Stimulated activated CD8-positive, alpha-beta memory T cell treated with anti-CD3 and anti-CD28 coated beads, Interleukin-2, amount 100 ng/mL, for 1 hour (primary cell): Measurements from ENCODE around the gene ITGA11.

Experiments used
- DNase-seq, 2 donors: peaks; one replicate each; pipeline ENCODE4 v3.0.0-alpha.2; 2020; ENCODE audit warnings: low read depth in 2 of 2

Gene ITGA11

DNA sequence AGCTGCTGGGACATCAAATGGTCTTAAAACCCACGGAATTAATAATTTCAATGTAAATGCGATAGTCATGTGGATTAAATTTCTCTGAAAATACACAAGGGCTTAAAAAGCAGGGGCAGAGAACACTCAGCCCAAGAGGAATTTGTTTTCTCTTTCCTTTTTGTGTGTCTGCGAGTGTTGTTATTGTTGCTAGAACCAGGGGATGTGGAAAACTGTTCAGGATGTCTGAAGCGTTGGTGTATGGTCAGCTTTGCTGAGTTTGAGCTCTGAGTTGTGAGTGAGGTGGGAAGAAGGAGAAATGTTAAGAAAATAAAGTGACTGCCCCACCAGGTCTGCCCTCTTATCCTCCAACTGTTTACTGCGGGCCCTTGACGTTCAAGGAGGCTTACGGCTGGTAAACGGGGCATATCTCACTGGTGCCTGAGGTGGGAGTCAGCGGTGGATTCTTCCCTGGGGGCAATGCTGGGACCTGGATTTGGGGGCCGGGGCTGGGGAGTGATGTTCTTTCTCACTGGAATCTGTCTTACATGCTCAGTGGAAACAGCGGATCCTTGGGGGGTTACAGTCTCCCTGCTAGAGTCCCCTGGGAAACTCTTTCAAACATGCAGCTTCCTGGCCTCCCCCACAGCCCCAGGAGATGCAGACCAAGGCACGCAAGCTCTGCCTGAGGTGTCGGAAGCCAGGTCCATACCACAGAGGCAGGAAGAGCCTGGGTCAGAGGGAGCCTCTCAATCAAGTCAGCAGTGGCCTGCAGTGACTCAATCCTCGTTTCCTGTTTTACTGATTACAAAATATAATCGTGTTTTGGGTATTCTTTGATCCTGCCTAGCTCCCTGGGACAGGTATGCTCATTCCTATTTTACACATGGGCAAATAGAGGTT lies 41.8 kb downstream of the ITGA11 start:
- DNase-seq, result no peak

DNA sequence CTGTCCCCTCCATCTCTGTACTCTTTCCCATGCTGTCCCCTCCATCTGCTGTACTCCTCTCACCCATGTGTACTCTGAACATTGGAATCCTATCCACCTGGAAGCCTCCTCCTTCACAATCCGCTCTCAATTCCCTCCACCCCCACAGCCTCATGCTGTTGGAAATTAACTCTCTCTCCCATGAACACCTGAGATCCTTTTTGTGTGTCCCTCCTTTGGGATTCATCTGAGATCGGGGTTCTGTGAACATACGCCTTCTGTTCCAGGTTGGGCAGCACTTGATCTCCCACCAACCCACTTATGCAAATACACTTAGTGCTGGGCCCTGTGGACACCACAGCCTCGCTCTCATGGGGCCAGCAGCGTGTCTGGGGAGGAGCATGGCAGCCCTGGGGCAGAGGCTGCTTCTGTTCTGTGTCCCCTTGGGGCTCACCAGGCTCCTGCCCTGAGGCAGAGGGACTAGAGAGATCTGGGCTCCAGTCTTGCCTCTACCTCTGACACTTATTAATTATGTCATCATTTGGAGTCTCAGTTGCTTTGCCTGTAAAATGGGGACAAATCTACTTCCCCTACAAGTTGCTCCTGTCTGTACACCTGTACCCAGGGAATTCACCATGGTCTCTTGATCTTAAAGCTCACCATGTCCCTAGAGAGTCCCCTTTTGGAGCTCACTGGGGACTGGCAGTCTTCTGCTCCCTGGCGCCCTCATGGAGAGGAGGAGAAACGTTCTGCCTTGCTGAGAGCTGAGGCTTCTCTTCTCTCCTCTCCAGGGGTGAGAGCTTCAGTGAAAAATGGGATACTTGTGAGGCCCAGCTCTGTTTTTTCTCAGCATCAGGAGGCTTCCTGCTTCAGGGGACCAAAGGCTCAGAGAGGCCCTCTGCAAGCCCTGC lies 42.7 kb downstream of the ITGA11 start:
- DNase-seq, result no peak

GRCh38 chr15:68387381-68388143 lies 44.4 kb downstream of the ITGA11 start:
- DNase-seq, result no peak

GRCh38 chr15:68386587-68387288 lies 45.2 kb downstream of the ITGA11 start:
- no peak for DNase-seq

DNA sequence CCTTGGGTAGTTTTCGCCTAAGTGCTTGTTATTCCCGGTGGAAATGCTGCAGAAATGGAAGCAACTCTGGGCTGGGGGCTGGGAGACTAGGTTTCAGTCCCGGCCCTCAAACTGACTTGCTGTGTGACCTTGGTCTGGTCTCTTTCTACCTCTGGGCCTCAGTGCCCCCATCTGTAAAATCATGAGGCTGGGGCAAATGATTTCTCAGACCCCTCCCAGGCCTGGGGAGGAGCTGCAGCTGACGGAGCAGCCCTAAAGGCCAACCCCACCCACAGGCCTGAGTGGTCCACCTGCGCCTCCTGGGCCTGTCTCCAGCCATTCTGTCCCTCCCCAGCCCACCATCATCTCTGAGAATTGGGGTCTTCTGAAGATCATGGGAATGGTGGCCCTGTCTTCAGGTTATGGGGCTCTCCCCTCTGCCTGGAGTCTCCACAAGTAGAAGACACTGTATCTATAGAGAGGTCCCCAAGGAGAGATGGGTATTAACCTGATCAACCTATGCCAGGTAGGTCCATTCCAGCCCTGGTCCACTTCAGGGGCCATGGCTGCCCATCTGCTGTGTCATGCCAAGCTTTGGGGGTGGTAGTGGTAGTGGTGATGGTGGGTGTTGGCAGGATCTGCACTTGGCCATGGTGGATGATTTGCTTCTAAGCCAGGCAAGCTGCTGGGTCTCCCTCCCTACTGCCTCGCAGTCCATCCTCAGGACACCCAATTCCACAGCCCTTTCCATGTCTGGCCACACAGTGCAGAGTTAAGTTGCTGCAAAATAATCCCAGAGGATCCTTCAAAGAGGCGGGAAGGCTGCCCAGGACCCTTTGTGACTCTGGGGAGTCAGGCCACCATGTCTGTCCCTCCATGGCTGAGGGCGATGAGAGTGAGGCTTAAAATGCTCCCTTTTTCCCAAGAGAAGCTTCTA lies 46.0 kb downstream of the ITGA11 start:
- no peak for DNase-seq

GRCh38 chr15:68385240-68385561 lies 46.8 kb downstream of the ITGA11 start:
- no peak for DNase-seq

- DNase-seq, result no peak
Measured at GRCh38 chr15:68384451-68385239, 47.3 kb downstream of the ITGA11 start.

DNA sequence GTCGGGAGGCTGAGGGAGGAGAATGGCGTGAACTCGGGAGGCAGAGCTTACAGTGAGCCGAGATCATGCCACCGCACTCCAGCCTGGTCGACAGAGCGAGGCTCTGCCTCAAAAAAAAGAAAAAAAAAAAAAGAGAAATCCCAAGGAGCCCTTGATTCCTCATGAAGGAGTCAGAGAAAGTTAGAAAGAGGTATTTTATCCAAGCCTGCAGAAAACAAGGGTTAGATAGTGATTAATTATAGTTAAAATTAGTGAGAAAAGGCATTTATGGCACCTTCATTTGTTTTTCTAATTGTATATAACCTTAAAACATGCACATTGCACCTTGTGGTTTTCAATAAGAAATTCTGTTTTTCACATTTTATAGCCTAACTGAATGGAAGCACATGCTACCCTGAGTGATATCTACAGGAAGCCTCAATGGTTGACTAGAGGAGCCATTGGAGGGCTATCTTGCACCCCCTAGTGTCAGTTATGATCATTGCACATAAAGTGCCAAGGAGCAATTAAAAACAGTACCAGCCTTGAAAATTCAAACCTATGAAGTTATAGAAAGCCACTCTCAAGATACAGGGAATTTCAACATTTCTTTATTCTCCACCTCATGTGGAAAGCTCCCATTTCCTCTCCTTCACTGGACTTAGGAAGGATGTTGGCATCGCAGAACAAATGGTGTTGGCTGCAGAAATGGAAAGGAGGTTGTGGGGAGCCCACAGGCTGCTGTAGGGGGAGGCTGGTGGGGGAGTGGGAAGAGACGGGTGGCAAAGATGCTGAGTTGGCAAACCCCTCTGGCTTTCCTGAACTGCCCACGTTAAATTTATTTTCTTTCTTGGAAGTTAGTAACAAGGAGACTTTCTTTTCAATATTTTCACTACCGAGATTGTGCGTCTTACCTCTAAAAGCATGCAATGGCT lies 48.5 kb downstream of the ITGA11 start:
- no peak for DNase-seq

- no peak for DNase-seq
Measured at GRCh38 chr15:68382286-68383007, 49.5 kb downstream of the ITGA11 start.

- DNase-seq, result no peak
Measured at GRCh38 chr15:68380456-68380855, 51.5 kb downstream of the ITGA11 start.

DNA sequence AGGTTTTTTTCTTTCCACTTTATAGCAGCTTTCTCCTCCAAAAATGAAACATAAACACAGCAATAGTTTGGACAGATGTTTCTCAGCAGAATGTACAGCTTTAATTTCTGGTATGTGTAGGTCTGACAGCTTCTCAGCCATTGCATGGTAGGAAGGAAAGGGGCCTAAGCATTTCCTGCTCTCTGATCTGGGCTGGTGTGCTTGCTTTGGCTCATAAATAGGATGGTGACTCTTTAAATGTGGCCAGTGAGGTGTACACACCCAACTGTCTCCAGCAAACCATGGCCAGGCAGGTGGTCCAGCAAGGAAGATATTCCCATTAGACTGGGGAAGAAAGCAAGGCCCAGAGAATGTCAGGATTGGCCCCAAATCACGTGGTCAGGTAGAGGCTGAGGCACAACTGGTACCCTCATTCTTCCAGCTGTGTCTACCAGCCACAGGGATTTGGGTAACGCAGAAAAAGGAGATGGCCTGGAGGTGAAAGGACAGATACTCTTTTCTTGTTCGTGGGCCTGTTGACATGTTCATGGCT lies 52.1 kb downstream of the ITGA11 start:
- no peak for DNase-seq

- DNase-seq, result no peak
Measured at GRCh38 chr15:68379058-68379758, 52.8 kb downstream of the ITGA11 start.

- DNase-seq, result no peak
Measured at GRCh38 chr15:68378595-68378994, 53.4 kb downstream of the ITGA11 start.

DNA sequence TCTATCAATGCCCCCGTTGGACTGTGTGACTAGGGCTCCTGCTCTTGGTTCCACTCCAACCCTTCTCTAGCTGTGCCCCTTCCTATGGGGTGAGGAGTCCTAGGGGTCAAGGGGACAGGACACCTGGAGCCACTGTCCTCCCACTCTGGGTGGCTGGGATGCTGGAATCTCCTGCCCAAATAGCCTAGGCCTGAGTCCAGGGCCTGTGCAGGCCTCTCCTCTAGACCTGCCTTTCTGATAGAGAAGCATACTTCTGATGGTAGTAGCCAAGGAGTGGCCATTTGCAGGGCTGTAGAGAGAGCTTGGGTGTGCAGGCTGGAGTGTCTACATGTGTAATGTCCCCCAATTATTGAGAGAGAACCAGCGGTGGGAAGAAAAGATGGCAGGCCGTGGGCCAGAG lies 54.2 kb downstream of the ITGA11 start:
- no peak for DNase-seq

DNA sequence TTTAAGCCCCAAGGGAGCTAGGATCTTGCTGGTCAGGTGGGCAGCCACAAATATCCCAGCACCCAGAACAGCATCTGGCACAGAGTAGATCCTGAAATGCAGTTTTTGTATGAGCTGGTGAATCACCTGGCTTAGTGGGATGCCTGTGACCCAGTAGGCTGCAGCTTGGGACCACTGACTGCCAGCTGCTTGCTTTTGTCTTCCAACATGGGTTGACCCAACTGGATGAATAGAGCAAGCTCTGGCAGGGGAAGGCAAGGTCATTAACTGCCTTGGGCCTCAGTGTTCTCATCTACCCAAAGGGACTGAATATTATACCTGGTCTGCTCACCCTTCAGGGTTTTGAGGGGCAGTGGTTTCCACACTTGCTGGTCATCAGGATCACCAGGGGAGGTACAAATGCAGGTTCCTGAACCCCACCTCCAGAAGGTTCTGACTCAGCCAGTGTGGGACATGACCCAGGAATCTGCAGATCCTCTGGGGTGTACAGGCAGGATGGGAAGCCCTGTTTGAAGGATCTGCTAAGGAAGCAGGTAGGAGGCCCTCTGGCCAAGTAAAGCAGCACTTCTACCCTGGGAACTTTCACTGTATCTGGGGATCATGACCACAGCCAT lies 55.4 kb downstream of the ITGA11 start:
- DNase-seq, result no peak

DNA sequence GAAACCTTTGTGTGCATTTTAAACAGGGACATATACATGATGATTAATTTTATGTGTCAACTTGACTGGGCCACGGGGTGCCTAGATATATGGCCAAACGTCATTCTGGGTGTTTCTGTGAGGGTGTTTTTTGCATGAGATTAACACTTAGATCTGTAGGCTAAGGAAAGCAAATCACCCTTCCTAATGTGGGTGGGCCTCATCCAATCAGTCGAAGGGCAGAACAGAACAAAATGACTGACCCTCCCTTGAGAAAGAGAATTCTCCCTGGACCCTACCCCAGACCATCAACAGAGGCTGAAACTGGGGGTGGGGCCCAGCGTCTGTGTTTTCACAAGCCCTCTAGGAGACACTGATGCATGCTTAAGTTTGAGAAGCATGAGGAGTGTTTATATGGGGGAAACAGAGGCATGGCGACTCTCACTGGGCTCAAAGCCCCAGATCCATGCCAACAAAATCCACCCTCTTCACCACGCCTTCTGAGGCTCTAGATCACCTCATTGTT lies 56.2 kb downstream of the ITGA11 start:
- DNase-seq, result no peak
